Measurements from ENCODE around the gene NEK1.

GRCh38 chr4:169573889-169574288, 38.5 kb downstream of the NEK1 start:
- TF ChIP-seq CTCF (IDR thresholded peaks at IDR 0.05) = no peak
- TF ChIP-seq POLR2A (IDR thresholded peaks at IDR 0.05) = no peak
- no peak for TF ChIP-seq POLR2AphosphoS5 (IDR thresholded peaks at IDR 0.05)

All from stomach (tissue), 4 donors.